Endothelial cell of umbilical vein (primary cell): ENCODE results near the gene NELFB. TPM values are rescaled to one million over a fixed set of nuclear protein-coding genes. Genes with fewer than 3 reads are reported as not detected.

Source experiments
- BruUV-seq: library from RNA; stranded (reverse); fragments of 400-500 nt; replicated peaks from 2 replicates; lab custom pipeline; 2021; lab: Mats Ljungman, UMichigan
- CTCF ChIA-PET: fragments of 300-600, 350-600 bp; sonication (Branson Sonifier 250); formaldehyde crosslinking; loops from one replicate; lab custom pipeline; 2021; ENCODE audit warnings: antibody characterized with exemption, inconsistent platforms; lab: Charles Lee
- POLR2A ChIA-PET: fragments of 300-600, 350-600 bp; sonication (Branson Sonifier 250); formaldehyde crosslinking; loops from one replicate; lab custom pipeline; 2021; ENCODE audit warnings: antibody characterized with exemption, inconsistent platforms; lab: Charles Lee
- DNase-seq: peaks from one replicate; pipeline ENCODE4 v3.0.0-alpha.2; 2011; ENCODE audit warnings: low read depth, low spot score
- FAIRE-seq: peaks from 2 replicates; lab custom pipeline; 2011; peaks lifted over from hg19 to GRCh38; lab: Jason Lieb, UNC
- H2AFZ ChIP-seq: 2 replicates; pipeline ENCODE4 v1.6.0; 2012; ENCODE audit warnings: low read depth, low read length, control low read depth, inconsistent platforms
- H3K27ac ChIP-seq: 2 replicates; pipeline ENCODE4 v1.5.1; 2011; ENCODE audit warnings: low read depth, mild to moderate bottlenecking, control low read depth, low read length, moderate library complexity; ENCODE audit not compliant: insufficient read depth
- H3K27me3 ChIP-seq, 2 experiments: 2 replicates each; pipeline versions ENCODE4 v1.6.0 to v1.6.1; 2011; ENCODE audit warnings: low read length in 2 of 2, mixed read lengths in 1 of 2; ENCODE audit not compliant: control insufficient read depth in 2 of 2, insufficient read depth in 2 of 2
- H3K36me3 ChIP-seq, 2 experiments: 2 replicates in 1 of 2; 3 replicates in 1 of 2; pipeline ENCODE4 v1.5.1; 2011; ENCODE audit warnings: low read length in 2 of 2, mild to moderate bottlenecking in 1 of 2, moderate library complexity in 1 of 2; ENCODE audit not compliant: control insufficient read depth in 2 of 2, insufficient read depth in 2 of 2; ENCODE audit errors: extremely low read depth in 1 of 2
- H3K4me1 ChIP-seq: 3 replicates; pipeline ENCODE4 v1.5.1; 2011; ENCODE audit warnings: mild to moderate bottlenecking, low read length; ENCODE audit not compliant: control insufficient read depth, insufficient read depth; ENCODE audit errors: extremely low read depth
- H3K4me2 ChIP-seq: 2 replicates; pipeline ENCODE4 v1.6.1; 2011; ENCODE audit warnings: low read length, control low read depth, mixed read lengths; ENCODE audit not compliant: insufficient read depth
- H3K4me3 ChIP-seq, 3 experiments: fragments of 200-600 bp in 1 of 3; sonication (generic), shearing (Covaris generic) in 1 of 3; replicated peaks in 1 of 3; 2 replicates each; pipeline ENCODE4 v1.5.1; 2011 to 2016; ENCODE audit warnings: control low read depth in 3 of 3, low read length in 3 of 3, mild to moderate bottlenecking in 2 of 3, inconsistent platforms in 1 of 3, low read depth in 1 of 3, moderate library complexity in 1 of 3; ENCODE audit not compliant: insufficient read depth in 1 of 3
- H3K79me2 ChIP-seq: 2 replicates; pipeline ENCODE4 v1.6.0; 2012; ENCODE audit warnings: low read length, inconsistent platforms; ENCODE audit not compliant: control insufficient read depth, insufficient read depth
- H3K9ac ChIP-seq: replicated peaks from 2 replicates; pipeline ENCODE3; 2011; ENCODE audit warnings: low read length, control low read depth; ENCODE audit not compliant: insufficient read depth; ENCODE audit errors: extremely low read depth
- H3K9me1 ChIP-seq: replicated peaks from 3 replicates; pipeline ENCODE4 v1.6.0; 2011; ENCODE audit warnings: mild to moderate bottlenecking, low read length; ENCODE audit not compliant: control insufficient read depth, insufficient read depth; ENCODE audit errors: extremely low read depth
- H3K9me3 ChIP-seq: replicated peaks from 2 replicates; pipeline ENCODE4 v1.5.1; 2012; ENCODE audit warnings: low read length, inconsistent platforms; ENCODE audit not compliant: control insufficient read depth, insufficient read depth
- H4K20me1 ChIP-seq: replicated peaks from 2 replicates; pipeline ENCODE3; 2011; ENCODE audit warnings: mild to moderate bottlenecking, low read length; ENCODE audit not compliant: control insufficient read depth, insufficient read depth; ENCODE audit errors: extremely low read depth
- CTCF ChIP-seq, 2 donors: IDR thresholded peaks; 1 replicate in 1 of 2; 2 replicates in 1 of 2; pipeline ENCODE4 v1.5.1; 2011; ENCODE audit warnings: low read length in 2 of 2, mild to moderate bottlenecking in 2 of 2, moderate library complexity in 2 of 2, control low read depth in 1 of 2, inconsistent platforms in 1 of 2, low read depth in 1 of 2; ENCODE audit not compliant: insufficient read depth in 1 of 2; ENCODE audit errors: extremely low read depth in 1 of 2
- EZH2 ChIP-seq: IDR thresholded peaks from 2 replicates; pipeline ENCODE4 v1.6.1; 2012; ENCODE audit warnings: borderline replicate concordance, low read depth, mild to moderate bottlenecking, moderate library complexity, low read length, inconsistent platforms; ENCODE audit not compliant: severe bottlenecking
- FOS ChIP-seq: IDR thresholded peaks from 2 replicates; pipeline ENCODE4 v1.6.1; 2011; ENCODE audit warnings: mild to moderate bottlenecking, low read length, moderate library complexity, borderline replicate concordance; ENCODE audit not compliant: insufficient read depth
- GATA2 ChIP-seq: IDR thresholded peaks from 2 replicates; pipeline ENCODE4 v1.7.0; 2011; ENCODE audit warnings: low read depth, mild to moderate bottlenecking, moderate library complexity, mixed read lengths, low read length; ENCODE audit not compliant: insufficient read length, insufficient read depth
- JUN ChIP-seq: IDR thresholded peaks from 2 replicates; pipeline ENCODE4 v1.6.1; 2011; ENCODE audit warnings: borderline replicate concordance, low read depth; ENCODE audit not compliant: insufficient read length, insufficient read depth
- MAX ChIP-seq: IDR thresholded peaks from 2 replicates; pipeline ENCODE4 v1.6.1; 2011; ENCODE audit not compliant: insufficient read depth, insufficient read length
- MYC ChIP-seq: IDR thresholded peaks from one replicate; pipeline ENCODE4 v1.6.1; 2011; ENCODE audit warnings: mild to moderate bottlenecking, low read depth, low read length
- POLR2A ChIP-seq: IDR thresholded peaks from 2 replicates; pipeline ENCODE4 v1.6.1; 2012; ENCODE audit warnings: low read depth, mild to moderate bottlenecking, control low read depth, low read length
- POLR2AphosphoS5 ChIP-seq: IDR thresholded peaks from 2 replicates; pipeline ENCODE4 v1.6.1; 2012; ENCODE audit warnings: low read depth, mild to moderate bottlenecking, control low read depth, low read length, moderate library complexity; ENCODE audit not compliant: insufficient read depth
- dilution Hi-C: fragments of 300-500 bp; cut with MboI; formaldehyde crosslinking; loops from one replicate; pipeline ENCODE4 v1.15.0; 2019; ENCODE audit warnings: low sequenced_read_pairs; ENCODE audit not compliant: extremely low pct_ligation_motif_present
- intact Hi-C: fragments of 100-400 bp; cut with micrococcal nuclease; formaldehyde crosslinking; loops from one replicate; pipeline ENCODE4 v1.10.0; 2022
- polyA plus RNA-seq, 4 experiments: library from polyadenylated mRNA; depleted of rRNA in 3 of 4; stranded (reverse) in 3 of 4; unstranded in 1 of 4; fragments of >200 nt; gene quantifications; 2 replicates each; pipeline versions ENCODE4 v1.2.1 to v1.2.3, GENCODE V29; 2011 to 2012; ENCODE audit warnings: missing spikeins in 1 of 4
- total RNA-seq: library from RNA; stranded (reverse); gene quantifications from 2 replicates; pipeline ENCODE4 v1.2.3, GENCODE V29; 2021

NELFB gene
- total and polyA plus RNA-seq, 2 donors (not counting 3 experiments of a cell fraction or from before 2014, with no cell fraction given) = 62.3 to 76.1 TPM

- H3K4me3 ChIP-seq = peak overlapping the region in 1 of 3 experiments; percentile 32
- FAIRE-seq (peak; percentile 87), DNase-seq (no peak)
- intact Hi-C loops (no loop called here), dilution Hi-C loops (no loop called here)
- H3K4me1 ChIP-seq = peaks cover 54% of the 10 kb centered on the region
- peaks cover 26% of the 10 kb centered on the region for H3K79me2 ChIP-seq
- H2AFZ ChIP-seq = peak overlapping the region; percentile 26
- no peaks in the 10 kb centered on the region for H3K9me3 ChIP-seq
- no peaks in the 10 kb centered on the region for H3K36me3 ChIP-seq
- no TSS peak for BruUV-seq
- no peaks in the 10 kb centered on the region for H4K20me1 ChIP-seq
- no peaks in the 10 kb centered on the region for H3K27me3 ChIP-seq
- ChIA-PET CTCF (interaction anchor here (1.4 to 3.1 kb wide), 7 partner anchors 16 to 119 kb away, joined by 3 to 36 read pairs (median 8); partner anchors contain the start of genes EXD3, NOXA1 and TOR4A), POLR2A (interaction anchor here (0.7 kb wide), 1 partner anchor 109 kb away, joined by 3 read pairs; no protein-coding TSS in a partner anchor)
- no peak for TF ChIP-seq CTCF (IDR thresholded peaks at IDR 0.05; ENCODE audit: extremely low read depth in 1 of 2, insufficient read depth in 1 of 2, low read depth in 1 of 2, low read length in 2 of 2)
- TF ChIP-seq GATA2 = no peak
- TF ChIP-seq POLR2A = no peak
- TF ChIP-seq FOS = no peak
- no peak for TF ChIP-seq MYC
- no peak for TF ChIP-seq POLR2AphosphoS5
- TF ChIP-seq JUN = no peak
- no peak for TF ChIP-seq EZH2
- TF ChIP-seq MAX = no peak
- peak overlapping the region; percentile 65 for H3K9ac ChIP-seq
- H3K4me2 ChIP-seq = peak overlapping the region; percentile 40
- no peaks in the 10 kb centered on the region for H3K9me1 ChIP-seq
- H3K27ac ChIP-seq = peak overlapping the region; percentile 76
These were observed 48.2 kb downstream of the NELFB start for GRCh38 chr9:137303151-137303892.
